Islet of Langerhans (tissue), 1 donor: ENCODE results near the gene SMC3.

Experiments
- FAIRE-seq: peaks from one replicate; lab custom pipeline; 2011; peaks lifted over from hg19 to GRCh38; lab: Jason Lieb, UNC

SMC3 gene

DNA sequence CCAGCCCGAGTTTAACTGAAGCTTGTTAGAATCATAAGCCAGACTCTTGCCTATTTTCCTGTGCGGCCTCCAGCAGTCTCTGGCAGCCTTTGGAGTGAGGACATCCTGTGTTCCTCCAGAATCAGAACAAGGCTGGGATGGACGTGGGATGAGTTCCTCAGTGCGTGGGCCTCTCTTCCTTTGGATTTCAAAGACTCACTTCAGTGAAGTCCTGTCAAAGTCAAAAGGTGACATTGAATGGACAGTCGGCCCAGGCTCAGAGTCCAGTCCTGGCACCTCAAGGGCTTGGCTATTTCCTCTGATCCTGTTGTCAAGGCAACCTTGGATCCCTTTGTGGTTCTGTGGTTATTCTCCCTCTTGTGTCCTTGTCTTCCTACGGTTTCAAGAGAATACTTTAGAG, 21.4 kb upstream of the SMC3 start:
- no peak for FAIRE-seq

DNA sequence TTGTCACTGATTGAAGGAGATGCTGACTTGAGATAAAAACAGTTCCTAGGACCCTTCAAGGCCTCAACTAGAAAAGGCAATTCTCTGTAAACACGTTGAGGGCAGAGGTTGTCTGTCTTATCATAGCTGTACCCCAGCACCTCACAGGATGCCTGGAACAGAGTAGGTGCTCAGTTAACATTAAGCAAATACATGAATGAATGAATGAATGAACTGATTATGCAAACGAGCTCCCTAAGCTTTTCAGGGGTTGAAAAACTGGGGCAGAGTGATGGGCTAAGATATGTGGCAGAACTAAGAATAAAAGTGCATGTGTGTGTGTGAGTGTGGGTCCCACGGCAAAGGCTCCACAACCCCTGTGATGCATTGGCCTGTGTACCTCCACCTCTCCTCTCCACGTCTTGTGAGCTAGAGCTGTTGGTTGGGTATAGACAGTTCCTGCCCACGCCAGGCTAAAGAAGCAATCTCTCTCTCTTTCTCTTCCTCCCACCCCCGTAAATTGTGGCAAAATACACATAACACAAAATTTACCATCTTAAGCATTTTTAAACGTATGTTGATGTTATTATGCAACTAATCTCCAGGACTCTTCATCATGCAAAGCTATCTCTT, 20.9 kb upstream of the SMC3 start:
- FAIRE-seq = no peak

DNA sequence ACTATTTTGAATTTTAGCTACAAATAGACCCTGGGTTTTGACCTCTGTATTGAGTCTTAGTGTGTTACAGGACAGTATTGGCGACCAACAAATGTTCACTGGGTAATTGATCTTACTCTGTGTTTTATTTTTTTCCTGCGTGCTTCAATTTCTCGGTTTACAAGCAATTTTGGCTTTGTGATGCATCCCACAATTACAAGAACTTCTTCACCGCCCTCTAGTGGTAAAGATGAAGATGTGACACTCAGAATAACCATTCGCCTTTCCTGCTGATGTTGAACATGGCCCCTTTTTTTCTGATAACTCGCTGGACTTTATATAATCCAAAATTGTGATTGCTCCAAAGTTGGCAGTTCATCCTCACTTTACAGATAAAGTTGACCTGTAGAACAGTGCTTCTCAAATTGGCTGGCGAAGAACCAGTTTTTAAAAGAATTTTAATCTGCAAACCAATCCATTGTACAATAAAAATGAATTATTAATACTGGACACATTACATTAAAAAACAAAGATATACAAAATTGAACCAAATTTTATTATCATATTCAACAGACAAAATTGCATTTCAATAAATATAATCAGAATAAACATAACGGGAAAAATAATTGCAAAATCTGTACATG, 20.2 kb upstream of the SMC3 start:
- FAIRE-seq = peak; percentile 98

DNA sequence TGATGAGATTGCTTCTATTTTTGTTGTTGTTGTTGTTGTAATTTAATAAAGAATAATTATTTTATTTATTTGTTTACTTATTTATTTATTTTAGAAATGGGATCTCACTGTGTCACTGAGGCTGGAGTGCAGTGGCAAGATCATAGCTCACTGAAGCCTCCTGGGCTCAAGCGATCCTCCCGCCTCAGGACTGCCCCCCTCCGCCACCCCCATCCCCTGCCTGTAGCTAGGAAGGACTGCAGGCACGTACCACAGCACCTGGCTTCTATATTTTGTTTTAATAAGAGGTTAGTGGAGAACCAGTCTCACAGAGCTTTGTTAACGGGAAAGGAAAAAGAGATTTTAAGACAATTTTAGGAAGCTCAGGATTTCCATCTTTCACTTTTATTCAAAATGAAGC, 19.5 kb upstream of the SMC3 start:
- no peak for FAIRE-seq

DNA sequence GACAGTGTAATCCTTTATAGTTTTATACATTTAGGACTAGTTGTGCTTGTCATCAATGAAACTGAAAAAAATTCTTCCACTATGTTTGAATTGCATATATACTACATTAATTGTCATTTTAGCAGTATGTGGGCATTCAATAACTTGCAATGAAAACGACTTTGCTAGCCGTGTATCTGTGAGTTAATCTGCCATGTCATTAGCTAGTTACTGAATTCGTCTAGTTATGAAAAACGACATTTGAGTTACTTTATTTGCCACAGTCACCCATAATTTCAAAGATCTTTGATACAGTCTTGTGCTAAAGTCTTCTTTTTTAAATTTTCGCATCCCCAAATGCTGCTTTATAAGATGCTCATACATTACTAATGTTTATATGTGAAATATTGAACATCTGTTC, 18.3 kb upstream of the SMC3 start:
- FAIRE-seq = no peak

DNA sequence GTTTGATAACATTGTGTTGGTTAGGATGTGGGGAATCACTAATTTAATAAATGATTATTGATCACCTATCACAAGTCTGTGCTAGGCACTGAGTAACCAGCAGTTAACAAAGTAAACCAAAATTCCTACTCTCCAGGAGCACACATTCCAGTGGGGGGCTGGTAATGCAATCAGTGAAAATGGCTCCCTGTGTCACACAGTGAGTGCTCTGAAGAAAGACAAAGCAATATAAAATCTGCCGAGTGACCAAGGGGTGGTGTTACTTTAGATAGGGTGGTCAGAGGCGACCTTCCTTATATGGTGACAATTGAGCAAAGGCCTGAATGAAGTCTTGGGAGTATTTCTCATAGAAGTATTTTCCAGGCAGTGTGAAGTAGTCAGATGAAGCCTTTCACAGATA, 13.6 kb upstream of the SMC3 start:
- FAIRE-seq = no peak

DNA sequence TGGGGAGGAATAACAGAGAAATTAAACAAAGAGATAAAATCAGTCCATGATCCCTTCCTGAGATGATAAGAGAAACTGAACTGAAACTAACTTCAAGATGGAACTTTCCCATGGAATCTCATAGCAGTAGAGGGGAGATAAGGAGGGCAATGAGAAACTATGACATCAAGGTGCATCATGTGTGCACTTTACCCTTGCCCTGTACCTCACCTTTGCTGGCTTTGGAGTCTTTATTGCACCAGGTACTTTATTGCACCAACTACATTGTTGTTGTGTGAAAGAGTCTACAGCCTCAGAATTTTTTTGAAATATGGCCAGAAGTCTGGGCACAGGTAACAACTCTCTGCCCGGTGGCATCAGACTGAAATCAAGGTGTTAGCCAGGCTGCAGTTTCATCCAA, 11.2 kb upstream of the SMC3 start:
- no peak for FAIRE-seq

DNA sequence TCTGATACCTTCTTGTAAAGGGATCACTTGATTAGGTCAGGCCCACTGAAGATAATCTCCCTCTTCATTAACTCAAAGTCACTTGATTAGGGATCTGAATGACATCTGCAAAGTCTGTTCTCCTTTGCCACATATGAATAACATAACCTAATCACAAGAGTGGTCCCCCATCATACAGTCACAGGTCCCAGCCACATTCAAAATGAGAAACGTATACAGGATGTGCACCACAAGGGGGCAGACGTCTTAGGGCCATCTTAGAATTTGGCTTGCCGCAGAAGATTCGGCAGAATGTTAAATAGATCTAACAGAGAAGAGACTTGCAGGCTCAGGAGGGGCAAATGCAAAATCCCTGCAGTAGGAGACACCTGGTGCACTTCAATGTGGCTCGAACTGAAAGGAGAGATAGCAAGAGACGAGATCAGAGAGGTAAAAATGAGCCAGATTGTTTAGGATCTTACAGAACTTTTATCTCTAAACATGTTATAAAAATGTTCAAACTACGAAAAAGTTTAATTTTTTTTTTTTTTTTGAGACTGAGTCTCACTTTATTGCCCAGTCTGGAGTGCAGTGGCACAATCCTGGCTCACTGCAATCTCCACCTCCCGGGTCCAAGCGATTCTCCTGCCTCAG, 10.4 kb upstream of the SMC3 start:
- FAIRE-seq = no peak

DNA sequence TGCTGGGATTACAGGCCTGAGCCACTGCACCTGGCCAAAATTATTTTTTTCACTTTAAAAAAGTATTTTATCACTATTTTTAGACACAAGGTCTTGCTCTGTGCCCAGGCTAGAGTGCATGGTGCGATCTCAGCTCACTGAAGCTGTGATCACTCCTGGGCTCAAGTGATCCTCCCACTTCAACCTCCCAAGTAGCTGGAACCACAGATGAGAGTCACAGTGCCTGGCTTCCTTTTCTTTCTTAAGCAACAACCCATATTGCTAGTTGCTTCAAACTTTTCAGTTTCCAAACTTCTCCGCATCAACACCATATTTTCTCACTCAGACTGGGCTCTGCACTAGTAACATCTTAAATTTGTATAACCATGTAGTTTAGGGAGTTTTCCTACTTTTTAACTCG, 9.5 kb upstream of the SMC3 start:
- FAIRE-seq = no peak

DNA sequence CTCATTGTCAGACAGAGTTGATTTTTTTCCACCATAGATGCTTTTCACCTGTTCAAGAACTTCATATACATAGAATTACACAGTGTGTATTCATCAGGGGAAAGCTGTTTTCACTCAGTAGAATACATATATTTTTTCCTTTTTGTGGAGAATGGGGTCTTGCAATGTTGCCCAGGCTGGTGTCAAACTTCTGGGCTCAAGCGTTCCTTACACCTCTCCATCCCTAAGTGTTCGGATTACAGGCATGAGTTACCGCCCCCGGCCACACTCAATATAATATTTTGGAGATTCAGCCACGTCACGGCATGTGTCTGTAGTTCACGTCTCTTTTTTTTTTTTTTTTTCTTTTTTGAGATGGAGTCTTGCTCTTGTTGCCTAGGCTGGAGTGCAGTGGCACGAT, 7.5 kb upstream of the SMC3 start:
- no peak for FAIRE-seq

DNA sequence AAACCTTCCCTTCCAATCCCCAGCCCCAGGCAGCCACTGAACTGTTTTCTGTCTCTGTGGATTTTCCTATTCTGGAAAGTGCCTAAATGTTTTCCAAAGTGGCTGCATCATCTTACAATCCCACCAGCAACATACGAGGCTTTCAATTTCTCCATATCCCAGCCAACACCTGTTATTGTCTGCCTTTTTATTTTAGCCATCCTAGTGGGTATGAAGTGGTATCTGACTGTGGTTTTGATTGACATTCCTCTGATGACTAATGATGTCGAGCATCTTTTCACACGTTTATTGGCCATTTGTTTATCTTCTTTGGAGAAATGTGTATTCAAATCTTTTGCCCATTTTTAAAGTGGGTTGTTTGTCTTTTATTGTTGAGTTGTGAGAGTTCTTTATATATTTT, 6.2 kb upstream of the SMC3 start:
- FAIRE-seq = no peak

DNA sequence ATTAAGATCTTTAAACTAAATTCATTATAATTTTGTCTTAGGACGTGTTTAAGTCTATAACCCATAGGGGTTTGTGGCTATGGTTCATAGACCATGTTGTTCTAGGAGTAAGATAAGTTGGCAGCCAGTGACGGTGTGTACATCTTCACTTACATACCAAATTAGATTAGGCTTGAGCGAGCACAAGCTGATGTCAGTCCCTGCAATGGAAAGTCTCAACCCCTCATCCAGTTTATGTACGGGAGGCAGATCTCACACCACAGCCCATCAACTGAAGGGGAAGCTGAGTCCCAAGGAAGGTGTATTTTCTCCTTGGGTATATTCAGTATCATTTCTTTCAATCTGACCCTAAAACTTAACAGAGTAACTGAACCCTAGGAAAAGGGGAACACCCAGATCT, 5.1 kb upstream of the SMC3 start:
- no peak for FAIRE-seq

DNA sequence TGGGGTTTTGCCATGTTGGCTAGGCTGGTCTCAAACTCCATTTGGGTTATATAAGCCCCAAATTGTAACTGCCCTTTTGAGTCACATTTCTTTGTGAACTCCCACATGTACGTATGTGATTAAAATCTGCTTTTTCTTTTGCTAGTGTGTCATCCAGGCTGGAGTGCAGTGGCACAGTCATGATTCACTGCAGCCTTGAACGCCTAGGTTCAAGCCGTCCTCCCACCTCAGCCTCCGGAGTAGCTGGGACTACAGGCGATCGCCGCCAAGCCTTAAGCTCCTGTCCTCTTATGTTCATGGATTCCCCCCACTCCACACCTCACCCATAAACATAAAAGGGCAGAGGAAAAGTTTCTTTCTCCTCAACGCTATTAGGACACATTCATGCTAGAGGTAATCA, 4.4 kb upstream of the SMC3 start:
- no peak for FAIRE-seq

DNA sequence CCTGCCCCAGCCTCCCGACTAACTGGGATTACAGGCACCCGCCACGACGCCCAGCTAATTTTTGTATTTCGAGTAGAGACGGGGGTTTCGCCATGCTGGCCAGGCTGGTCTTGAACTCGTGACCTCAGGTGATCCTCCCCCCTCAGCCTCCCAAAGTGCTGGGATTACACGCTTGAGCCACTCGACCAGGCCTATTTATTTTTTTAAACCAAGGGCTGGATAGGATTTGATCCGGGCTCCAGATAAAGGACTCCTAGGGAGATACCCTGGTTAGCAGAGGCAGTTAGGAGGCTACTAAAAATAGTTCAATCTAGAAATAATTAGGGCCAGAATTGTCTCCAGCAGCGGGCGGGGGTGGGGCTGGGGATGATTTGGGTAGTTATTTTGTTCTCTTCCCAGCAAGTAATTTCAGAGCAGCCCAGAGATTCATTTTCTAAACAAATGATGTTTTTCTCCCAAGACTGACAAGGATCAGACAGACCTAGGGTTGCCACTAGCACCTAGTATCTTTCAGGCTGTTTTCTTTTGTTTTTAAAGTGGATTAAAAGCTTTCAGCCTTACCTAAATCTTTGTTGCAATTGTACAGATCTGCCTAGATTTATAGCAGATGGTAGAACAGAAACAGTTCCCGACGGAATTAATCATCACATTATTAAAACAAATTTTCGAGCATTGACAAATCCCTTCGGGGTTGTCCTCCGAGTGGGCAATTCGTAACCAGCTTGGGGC, 859 bp upstream of the SMC3 start:
- no peak for FAIRE-seq

DNA sequence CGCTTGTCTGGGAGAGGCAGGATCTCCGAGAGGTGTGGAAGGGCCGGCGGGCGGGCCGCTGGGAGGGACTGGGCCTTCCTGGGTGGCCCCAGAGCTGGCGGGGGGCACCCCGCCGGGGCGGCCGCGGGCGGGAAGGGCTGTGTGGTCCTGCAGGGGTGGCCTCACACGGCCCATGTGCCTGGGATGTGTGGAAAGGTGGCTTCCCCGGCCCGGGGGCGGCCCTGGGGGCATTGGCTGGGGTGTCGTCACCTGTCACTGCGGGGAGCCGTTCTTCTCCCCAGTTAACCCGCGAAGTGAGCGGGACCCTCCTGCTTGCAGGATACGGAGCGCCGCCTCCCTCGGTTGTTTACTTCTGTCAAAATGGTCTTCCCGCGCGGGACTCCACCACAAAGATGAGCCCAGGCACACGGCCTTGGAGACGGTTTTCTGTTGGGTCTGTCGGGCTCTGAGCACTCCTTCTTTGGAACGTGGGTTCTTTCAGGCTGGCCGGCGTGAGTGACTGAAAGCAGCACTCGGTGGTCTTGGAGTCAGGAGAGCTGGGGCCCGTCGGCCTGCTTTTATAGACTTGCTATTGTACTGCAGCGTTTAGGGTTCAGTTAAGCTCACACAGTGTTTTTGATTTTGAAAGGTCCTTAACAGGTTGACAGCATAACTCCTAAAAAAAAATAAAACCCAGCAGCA, 700 bp downstream of the SMC3 start:
- FAIRE-seq = no peak

DNA sequence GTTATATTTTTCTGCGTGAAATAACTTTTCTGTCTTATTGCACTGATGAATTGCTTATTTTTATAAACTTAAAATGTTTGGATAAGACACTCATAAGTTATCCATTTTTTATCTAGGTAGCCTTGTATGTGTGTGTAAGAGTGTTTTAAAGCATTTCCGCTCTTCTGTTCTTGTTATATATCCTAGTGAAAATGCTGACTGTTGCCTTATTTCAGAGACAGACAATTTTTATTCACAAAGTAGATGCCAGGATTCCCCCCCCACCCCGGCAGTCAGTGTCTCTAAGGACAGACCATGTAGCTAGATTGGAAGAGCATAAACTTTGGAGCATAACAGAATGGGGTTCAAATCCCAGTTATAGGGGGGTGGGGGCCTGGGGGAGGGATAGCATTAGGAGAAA, 1.6 kb downstream of the SMC3 start:
- no peak for FAIRE-seq

DNA sequence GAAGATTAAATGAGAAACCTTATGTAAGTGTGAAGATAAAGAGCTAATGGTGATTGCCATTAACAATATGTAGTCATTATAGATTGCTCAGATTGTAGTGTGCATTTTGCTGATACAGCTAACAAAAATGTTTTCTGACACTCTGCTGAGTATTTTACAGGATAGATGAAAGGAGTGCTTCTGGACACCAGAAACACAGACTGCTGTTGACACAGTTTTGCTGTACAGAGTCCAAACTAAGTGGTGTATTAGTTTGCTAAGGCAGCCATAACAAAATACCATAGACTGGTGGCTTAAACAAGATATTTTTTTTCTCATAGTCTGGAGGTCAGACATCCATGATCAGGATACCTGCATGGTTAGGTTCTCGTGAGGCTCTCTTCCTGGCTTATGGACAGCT, 2.2 kb downstream of the SMC3 start:
- no peak for FAIRE-seq

DNA sequence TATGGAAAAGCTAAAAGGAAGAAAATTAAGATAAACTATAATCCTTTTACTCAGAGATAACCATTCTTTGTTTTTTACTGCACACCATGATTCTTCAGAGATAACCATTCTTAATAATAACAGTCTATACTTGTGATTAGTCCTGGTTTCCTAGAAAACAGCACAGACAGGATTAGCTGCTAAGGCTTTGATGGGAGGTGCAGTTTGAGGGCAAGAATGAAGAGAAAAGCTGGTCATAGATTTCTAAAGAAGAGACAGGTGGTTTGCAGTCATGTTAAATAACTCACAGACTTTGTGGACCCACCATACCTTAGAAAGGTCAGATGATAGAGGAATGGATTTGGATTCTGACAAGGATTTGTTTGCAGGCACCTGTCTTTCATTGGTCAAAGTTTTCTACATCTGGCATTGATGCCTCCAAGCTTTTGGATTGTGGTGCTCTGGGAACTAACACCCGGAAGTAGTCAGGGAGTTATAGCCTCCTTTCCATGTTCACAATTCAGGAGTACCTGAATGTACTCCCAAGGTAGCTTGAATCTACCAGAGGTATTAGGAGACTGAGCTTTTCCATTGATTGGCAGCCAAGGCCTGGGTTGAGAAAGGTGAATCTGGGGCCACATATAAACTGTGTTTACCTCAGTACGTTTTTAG, 3.7 kb downstream of the SMC3 start:
- no peak for FAIRE-seq

DNA sequence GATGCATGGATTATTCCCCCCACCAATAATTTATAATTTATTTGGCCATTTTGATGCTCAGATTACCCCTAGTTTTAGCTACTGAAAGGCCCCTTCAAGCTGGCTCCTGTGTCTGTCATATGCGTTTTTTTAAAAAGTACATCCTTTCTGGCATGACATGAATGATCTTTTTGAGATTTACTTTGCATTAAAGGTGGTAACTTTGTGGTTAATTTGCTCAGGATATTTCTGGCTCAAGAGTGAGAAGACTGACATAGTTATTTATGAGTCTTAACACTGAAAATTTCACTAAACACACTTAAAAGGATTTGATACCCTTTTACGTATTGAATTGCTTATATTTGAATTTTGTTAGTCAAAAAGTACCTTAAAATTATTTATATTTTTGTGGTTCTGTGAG, 5.4 kb downstream of the SMC3 start:
- FAIRE-seq = no peak

DNA sequence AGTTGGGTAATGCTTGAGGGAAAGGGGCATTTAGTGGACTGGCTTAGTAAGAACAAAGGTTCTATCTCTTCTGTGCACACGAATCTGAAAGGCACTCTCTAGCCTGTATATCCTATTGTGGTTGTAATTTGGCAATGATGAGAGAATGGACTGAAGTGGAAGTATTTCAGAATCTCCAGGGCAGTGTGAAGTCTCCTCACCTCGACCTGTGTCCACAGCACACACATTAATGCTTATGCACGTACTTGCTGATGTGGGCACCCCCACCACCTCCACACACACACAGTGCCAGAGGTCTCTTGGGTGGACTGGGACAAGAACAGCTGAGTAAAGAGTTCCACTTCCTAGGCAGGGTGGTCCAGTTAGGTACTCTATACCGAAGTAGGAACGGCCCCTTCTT, 6.9 kb downstream of the SMC3 start:
- no peak for FAIRE-seq

DNA sequence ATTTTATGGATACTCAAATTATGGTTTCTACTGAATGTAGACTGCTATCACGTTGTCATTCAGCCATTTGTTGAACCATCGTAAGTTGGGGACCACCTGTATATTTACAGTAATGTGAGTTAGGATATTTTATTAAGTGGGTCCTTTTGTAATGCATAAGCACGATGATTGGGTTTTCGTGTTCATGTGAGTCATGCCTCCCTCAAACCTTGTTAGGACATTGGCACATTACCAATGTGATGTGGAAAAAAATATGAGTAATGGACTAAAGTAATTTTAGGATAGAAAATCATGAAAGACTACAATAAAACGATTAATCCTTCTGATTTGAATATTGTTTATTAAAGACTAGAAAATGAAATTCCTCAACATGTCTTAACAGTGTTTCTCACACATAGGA, 8.7 kb downstream of the SMC3 start:
- peak; percentile 5 for FAIRE-seq

DNA sequence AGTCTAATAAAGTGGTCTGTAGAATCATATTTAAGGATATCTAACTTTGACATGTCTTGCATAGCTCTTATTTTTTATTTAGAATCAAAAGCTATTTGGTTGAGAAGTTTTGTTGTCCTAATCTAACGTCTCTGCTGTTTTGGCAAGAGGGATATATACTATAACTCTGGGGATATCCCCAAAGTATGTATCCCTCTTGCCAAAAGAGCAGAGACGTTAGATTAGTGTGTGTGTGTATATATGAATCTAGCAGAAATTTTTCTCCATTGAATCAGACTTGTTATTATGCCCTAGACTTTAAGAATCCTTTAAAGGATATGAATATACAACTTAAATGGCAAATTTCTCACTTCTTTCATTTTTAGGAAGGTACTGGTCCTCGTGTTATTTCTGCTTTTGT, 9.6 kb downstream of the SMC3 start:
- no peak for FAIRE-seq

DNA sequence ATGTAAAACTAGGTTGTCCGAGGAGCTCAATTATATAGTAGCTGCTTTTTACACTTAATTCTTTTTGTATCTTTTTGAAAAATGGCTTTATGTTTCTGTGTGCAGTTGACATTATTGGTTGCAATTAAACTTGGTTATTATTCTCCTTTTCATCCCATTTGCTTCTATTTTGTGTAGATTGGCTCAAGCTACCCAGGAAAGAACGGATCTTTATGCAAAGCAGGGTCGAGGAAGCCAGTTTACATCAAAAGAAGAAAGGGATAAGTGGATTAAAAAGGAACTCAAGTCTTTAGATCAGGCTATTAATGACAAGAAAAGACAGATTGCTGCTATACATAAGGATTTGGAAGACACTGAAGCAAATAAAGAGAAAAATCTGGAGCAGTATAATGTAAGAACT, 16.5 kb downstream of the SMC3 start:
- FAIRE-seq = no peak
